HG03097 (cell line): ENCODE measurements around the gene KLF14.
"Not testable (repeated sequence)": the region's sequence is repeated elsewhere in the genome, so short reads cannot be mapped to it uniquely, and the experiment has no call there.

Experiments
- ATAC-seq: cut with Tn5 transposase; IDR thresholded peaks from one replicate; pipeline ENCODE4 v1.9.1; 2021; ENCODE audit not compliant: unreplicated experiment, low FRiP score

Gene KLF14

DNA sequence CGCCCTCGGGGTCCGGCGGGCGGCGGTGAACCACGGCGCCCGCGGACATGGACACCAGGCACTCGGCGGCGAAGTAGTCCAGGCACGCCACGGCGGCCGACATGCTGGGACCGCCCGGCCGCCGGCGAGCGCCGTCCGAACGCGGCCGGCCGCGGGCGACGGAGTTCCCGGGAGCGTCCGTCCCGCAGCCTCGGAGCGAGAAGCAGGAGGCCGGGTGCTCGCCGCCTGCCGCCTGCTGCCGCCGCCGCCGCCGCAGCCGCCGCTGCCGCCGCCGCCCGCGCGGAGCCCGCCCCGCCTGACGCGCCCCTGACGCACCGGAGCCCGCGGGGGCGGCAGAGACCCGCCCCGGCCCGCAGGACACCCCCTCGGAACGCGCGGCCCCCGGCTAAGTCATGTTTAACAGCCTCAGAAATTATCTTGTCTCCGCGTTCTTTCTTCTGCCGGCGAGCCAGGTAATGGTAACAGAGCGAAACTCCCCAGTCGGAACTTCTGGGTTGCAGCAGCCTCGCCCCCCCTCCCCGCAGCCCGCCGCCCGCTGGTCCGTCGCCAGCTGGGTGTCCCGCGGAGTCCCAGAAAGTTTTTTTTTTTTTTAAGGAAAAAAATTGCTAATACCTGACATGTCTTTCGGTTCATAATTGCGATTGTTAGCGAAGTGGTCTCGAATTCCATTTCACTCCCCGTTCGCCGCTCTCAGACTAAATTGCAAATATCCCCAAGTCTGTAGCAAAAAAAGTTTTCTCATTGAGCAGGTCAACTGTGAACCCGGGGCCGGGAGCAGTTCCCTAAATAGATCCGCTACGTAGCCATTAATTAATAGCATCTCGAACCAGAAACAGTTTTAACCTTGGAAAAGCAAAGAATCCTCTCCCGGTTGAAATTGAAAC lies at the start of gene KLF14:
KLF14 (minus strand) TSS at position 277 of the 884 bp plus-strand sequence; CDS start at position 103, 174 bp downstream.
- ATAC-seq, result no peak

DNA sequence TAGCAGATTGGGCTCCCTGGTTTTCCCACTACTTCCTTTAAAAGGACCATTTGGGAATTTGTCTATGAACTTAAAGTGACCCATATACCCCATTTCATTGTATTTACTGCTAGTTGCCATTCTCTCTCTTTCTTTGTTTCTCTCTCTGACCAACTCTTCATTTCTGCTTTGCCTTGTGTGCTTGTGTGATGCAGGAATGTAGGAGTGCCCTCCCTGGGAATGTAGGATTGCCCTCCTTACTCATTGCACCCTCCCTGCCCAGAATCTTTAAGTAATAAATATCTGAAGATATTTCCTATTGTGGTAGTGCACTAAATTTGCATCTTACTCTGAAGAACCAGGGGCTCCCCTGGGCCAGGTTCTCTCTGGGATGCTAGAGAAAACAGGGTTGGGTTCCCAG lies 47.3 kb upstream of the KLF14 start:
- no peak for ATAC-seq

DNA sequence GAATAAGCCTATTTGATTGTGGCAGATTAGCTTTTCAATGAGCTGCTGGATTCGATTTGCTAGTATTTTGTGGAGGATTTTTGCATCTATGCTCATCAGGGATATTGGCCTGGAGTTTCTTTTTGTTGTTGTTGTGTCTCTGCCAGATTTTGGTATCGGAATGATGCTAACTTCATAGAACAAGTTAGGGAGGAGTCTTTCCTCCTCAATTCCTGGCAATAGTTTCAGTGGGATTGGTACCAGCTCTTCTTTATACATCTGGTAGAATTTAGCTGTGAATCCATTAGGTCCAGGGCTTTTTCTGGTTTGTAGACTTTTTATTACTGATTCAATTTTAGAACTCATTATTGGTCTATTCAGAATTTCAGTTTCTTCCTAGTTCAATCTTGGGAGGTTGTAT lies 43.4 kb upstream of the KLF14 start:
- no peak for ATAC-seq

DNA sequence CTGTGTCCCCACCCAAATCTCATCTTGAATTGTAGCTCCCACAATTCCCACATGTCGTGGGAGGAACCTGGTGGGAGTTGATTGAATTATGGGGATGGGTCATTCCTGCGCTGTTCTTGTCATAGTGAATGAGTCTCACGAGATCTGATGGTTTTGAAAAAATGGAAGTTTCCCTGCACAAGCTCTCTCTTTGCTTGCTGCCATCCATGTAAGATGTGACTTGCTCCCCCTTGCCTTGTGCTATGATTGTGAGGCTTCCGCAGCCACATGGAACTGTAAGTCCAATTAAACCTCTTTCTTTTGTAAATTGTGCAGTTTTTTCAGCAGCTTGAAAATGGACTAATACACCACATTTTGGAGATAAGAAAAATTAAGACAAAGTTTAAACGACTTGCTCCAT lies 38.4 kb upstream of the KLF14 start:
- ATAC-seq, result not testable (repeated sequence)

DNA sequence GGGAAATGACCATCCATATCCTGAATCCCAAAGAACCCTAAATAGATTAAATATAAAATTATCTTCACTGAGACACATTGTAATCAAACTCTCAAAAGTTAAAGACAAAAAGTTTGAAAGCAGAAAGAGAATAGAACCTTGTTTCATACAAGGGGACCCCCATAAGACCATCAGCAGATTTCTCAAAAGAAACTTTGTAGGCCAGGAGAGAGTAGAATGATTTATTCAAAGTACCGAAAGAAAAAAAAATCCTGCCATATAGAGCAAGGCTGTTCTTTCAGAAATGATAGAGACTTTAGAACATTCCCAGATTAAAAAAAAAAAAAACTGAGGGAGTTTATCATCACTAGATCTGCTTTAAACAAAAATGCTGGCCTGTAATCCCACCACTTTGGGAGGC lies 34.8 kb upstream of the KLF14 start:
- no peak for ATAC-seq

DNA sequence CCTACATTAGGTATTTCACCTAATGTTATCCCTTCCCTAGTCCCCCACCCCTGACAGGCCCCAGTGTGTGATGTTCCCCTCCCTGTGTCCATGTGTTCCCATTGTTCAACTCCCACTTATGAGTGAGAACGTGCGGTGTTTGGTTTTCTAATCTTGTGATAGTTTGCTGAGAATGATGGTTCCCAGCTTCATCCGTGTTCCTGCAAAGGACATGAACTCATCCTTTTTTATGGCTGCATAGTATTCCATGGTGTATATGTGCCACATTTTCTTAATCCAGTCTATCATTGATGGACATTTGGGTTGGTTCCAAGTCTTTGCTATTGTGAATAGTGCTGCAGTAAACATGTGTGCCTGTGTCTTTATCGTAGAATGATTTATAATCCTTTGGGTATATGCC lies 30.6 kb upstream of the KLF14 start:
- not testable (repeated sequence) for ATAC-seq

DNA sequence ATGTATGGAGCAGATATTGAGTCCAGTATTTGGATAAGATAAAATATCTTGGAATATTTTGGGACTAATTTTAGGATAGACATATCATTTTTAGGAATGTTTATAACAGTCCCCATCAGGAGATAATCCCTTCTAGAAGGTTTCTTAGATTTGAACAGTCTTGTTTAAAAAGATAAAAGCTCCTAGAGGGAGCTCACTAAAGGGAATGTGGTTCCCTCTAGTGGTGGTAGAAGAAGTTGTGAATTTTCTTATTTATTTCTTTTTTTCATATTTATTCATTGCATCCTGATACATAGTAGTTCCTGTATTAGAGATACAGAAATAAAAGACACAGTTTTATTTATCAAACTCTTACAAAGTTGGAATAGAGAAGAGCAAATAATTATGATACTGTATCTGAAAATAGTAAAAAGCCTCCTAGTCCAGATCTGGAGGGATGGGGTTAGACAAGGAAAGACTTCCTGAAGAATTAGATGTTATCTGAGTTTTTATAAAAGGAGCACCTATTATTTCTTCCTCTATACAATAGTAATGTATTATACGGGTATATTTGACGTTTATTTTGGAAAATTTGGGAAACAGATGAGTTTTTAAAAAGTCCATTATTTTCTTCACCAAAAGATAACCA lies 24.5 kb upstream of the KLF14 start:
- no peak for ATAC-seq

DNA sequence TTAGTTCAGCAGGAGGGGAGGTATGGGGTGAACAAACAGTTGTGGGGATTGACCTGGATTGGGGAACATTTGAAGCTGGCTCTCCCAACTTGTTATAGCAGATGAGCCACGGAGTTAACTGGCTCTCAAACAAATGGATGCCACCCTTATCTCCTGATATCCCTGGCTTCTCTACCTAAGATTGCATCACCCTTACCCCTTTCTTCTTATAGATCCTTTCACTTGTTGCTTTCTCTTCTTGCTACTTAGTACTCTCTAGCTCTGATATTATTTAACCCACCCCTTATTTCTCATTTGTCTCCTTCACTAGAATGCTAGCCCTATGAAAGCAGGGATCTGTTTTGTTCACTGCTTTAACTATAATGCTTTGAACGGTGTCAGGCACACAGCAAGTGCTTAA lies 22.3 kb upstream of the KLF14 start:
- ATAC-seq, result no peak

DNA sequence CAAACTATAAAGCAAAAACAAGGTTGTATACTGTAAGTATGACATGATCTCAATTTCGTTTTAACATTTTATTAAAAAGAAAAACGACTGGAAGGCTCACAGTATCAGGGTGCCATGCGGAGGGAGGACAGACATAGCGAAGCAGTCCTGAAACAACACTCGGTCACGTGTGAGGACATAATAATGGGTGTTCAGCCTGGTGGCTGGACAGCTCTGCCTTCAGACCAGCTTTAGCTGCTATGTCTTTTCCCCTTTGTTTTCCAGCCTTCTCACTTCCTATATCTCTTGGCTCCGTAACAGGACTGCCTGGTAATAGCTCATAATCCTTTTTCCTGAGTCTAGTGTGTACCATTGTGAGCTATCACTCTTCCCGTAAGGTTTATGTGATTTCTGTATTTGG lies 18.4 kb upstream of the KLF14 start:
- no peak for ATAC-seq

DNA sequence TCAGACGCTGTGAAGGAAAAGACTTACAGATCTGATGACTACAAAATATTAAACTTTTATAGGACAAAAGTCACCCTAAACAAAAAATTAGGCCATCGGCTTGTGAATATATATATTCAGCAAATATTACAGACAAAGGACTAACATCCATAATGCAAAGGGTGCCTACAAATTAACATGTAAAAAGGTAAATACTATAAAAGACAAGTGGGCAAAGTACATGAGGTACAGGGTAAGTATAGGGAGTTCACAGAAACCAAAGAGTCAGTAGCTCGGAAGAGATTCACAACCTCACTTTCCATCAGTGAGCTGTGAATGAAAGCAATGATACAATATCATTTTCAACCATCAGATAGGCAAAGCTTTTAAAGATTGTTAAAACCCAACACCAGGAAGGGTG lies 16.7 kb upstream of the KLF14 start:
- ATAC-seq, result no peak

DNA sequence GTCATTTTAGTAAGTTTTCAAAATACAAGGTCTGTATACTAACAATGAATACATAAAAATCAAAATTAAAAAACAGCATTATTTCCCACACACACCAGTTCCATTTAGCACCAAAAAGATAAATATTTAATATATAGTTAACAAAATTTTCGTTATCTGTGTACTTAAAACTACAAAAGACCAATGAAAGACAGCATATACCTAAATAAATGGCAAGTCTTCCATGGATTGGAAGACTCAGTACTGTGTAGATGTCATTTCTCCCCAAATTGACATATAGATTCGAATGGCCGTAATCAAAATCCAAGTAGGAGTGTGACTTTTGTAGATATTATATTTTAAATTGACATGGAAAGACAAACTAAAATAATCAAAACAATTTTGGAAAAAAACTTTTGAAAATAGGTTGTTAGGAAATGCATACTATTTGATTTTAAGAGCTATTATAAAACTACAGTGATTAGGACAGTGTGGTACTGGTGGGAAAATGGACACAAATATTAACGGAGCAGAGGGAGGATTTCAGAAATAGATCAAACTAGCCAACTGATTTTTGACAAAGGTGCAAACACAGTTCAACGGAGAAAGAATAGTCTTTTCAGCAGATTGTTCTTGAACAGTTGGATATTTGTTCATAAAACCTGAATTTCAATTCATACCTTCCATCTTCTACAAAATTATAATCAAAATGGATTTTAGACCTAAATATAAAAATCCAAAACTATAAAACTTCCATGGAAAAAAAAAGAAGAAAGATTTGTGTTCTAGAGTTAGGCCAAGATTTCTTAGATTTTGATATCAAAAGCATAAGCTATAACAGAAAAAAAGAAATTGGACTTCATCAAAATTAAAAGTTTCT lies 14.8 kb upstream of the KLF14 start:
- ATAC-seq, result no peak

DNA sequence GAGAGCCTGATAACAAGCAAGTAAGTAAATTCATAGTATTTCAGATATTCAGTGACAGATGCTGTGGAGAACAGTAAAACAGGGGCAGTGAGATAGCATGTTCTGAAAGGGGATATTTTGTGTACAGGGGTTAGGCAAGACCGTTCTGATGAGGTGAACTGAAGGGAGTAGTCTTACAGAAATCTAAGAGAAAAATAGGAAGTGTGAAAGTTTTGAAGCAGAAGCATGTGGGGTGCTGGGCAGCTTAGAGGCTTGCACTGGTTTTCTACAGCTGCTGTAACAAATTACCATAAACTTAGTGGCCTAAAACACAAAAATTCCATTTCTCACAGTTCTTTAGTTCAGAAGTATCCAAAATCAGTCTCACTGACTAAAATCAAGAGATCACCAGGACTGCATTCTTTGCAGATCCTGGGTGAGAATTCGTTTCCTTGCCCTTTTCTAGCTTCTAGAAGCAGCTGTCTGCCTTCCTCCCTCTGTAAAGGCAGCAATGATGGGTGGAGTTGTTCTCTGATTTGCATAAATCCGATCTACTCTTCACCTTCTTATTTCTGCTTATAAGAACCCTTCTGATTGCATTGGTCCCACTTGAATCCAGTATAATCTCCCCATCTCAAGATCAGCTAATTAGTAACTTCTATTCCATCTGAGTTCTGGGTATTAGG lies 7.5 kb upstream of the KLF14 start:
- ATAC-seq, result no peak

DNA sequence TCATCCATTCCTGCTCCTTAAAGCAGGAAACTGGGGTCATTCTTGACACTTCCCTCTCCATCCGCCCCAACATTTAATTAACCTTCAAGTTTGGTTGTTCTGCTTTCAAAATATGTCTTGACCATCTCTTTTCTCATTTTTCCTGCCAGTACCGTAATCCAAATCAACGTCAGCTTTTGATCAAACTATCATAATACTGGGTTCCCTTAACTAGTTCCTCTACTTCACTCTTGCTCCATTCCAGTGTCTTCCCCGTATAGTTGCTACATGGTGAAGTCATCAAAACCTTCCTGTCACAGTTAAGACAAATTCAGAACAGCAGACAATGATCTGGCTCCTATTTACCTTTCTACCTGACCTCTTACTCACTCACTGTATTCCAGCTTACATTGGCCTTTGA lies 6.6 kb upstream of the KLF14 start:
- no peak for ATAC-seq

DNA sequence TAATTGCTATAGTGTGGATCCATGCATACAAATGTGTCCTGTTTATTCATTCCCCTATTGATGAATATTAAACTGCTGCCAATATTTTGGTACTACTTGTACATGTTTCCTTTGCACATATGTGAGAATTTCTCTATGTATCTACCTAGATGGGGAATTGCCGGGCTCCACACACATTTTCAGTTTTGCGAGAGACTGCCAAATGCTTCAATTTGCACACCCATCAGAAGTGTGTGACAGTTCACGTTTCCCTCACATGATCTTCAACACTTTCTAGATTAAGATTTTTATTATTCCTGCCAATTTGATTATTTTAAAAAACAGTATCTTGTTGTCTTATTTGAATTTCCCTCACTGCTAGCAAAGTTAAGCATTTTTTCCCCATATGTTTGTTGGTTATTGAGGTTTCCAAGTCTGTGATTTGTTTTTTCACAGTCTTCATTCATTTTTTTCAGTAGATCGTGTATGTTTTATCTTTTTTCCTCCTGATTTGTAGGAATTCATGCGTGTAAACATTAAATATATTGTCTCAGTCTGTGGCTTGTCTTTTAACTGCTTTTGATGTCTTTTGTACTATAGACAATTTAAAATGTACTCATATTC lies 2.4 kb upstream of the KLF14 start:
- ATAC-seq, result no peak

DNA sequence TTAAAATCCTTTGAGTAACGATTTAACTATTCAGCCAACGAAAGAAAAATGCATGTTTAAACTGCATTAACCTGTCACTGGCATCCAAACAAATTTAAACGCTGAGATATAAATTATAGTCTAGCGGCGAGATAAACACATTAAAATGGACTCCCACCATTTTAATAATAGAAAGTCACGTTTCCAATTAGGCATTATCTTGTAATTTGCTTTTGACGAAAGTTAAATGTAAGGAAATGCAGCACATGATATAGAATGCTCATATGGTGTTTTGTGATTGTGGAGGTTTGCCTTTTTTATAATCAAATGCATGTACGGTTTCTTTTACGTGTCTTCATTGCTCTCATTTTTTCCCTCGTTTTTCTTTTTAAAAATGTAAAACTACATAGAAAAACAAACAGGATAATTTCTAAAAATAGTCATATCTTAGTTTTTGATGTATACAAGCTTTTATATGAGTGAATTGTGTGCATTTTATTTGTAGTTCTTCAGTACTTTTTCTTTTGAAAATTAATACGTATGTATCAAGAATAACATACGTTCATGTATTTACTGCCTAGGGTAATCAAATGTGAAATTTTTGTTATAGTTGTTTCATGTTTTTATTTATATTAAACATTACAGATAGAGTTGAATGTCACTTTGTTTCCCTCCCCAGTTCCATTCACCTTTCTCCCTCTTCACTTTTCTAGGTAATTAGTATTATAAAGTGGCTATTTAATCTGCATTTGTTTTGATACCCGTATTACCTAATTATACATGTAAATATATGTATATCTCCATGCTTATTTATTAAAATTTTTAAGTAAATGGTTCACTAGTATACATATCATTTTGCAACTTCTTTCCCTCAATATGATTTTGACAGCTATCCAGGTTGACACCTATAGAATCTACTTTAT lies 1.1 kb upstream of the KLF14 start:
- ATAC-seq, result no peak

DNA sequence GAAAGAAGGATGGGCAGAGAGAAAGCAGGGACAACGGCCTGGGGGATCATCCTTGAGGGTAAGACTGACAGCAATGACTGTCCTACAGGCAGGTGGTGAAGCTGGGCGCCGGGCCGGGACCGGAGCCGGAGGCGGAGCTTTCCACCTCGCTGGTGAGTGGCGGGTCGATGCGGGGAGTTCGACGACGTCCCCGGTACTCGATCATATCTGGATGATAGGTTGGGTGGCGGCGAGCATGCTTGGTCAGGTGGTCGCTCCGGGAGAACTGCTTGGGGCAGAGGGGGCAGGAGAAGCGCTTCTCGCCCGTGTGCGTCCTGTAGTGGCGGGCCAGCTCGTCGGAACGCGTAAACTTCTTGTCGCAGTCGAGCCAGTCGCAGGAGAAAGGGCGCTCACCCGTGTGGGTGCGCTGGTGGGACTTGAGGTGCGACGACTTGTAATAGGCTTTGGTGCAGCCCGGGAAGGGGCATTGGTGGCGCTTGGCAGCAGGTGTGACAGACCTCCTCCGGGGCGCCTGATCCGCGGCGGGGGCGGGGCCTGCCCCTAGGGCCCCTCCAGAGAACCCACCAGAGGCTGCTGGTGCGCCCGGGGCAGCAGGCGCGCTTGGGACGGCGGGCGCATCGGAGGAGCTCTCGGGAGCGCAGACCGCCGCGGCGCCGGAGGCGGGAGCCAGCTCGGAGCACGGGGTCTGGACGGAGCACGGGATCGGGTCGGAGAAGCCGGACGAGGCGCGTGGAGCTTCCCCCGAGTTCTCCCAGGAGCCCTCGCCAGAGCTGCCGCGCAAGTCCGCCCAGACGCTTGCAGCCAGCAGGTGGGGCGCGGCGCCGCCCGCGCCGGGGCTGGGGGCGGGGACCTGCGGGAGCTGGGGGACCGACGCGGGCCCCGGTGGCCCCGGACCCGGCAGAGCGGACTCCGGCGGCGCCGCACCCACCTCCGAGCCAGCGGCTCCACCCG lies 752 bp downstream of the KLF14 start:
- no peak for ATAC-seq

DNA sequence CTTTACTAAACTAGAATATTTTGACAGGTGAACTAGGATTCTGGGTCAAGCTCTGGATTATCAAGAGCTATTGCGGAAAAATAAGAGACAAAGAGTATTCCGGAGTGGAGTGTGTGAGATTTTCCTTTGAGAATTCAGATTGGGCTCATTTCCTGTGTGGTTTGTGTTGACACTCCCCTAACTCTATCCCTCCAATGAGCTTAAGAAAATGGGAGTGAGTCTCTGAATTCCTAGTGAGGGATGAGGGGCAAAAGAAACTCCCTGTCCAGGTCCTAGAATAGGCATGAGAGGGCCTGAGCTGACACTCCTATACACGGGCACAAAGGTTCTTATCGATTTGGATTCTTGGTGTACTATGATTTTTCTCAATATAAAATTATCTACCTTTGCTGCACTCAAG lies 10.2 kb downstream of the KLF14 start:
- ATAC-seq, result no peak
